RWPE2 (cell line): Measurements from ENCODE around the gene CNTN4.

Experiments
- ATAC-seq: fragments of 200-7000 bp; cut with Tn5 transposase; 3 replicates; pipeline ENCODE4 v1.9.1; 2021; ENCODE audit warnings: low read depth
- DNase-seq: peaks from one replicate; pipeline ENCODE4 v3.0.0-alpha.2; 2020; ENCODE audit warnings: low spot score
- H3K27ac ChIP-seq: fragments of 450-650 bp; 2 replicates; pipeline ENCODE4 v1.5.1; 2017; ENCODE audit warnings: mild to moderate bottlenecking; ENCODE audit not compliant: poor library complexity, severe bottlenecking
- H3K27me3 ChIP-seq: fragments of 250-450 bp; sonication (Bioruptor Pico); 2 replicates; pipeline ENCODE4 v1.5.1; 2021; ENCODE audit warnings: mild to moderate bottlenecking, moderate library complexity; ENCODE audit not compliant: insufficient read depth, poor library complexity, severe bottlenecking
- H3K36me3 ChIP-seq: fragments of 250-450 bp; sonication (Bioruptor Pico); 2 replicates; pipeline ENCODE4 v1.5.1; 2020; ENCODE audit warnings: low read depth, mild to moderate bottlenecking, moderate library complexity
- H3K4me1 ChIP-seq: fragments of 250-450 bp; sonication (Bioruptor Pico); 2 replicates; pipeline ENCODE4 v1.5.1; 2021; ENCODE audit warnings: mild to moderate bottlenecking, moderate library complexity; ENCODE audit not compliant: insufficient read depth, poor library complexity, severe bottlenecking
- H3K4me3 ChIP-seq: fragments of 250-450 bp; sonication (Bioruptor Pico); 2 replicates; pipeline ENCODE4 v1.5.1; 2021; ENCODE audit warnings: mild to moderate bottlenecking, moderate library complexity; ENCODE audit not compliant: severe bottlenecking
- H3K9me3 ChIP-seq: fragments of 250-450 bp; sonication (Bioruptor Pico); 2 replicates; pipeline ENCODE4 v1.5.1; 2021; ENCODE audit warnings: mild to moderate bottlenecking, moderate library complexity; ENCODE audit not compliant: severe bottlenecking
- TF ChIP-seq, protein P1 (sequence below): fragments of 450-650 bp; IDR thresholded peaks from one replicate; pipeline ENCODE4 v1.5.1; 2017; ENCODE audit warnings: mild to moderate bottlenecking, moderate library complexity; ENCODE audit not compliant: poor library complexity, severe bottlenecking

CNTN4 gene

DNA sequence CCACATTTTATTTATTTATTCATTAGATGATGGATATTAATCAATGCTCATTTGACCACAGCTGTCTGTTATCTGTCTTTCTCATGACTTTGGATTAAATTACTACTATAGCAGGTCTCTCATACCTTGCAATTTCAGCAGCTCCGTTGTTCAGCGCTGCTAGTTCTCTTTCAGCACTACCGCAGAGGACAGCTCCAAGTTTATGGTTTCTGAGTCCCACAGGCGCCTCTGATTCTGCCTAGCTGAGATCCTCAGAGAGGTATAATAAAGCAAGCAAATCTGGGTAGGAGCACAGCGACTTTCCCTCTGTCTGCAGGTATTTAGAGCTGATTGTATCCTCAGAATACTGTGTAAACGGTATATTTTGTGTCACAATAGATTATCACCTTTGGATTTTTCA, 204.9 kb downstream of the CNTN4 start:
- Histone ChIP-seq H3K27me3 (no peaks in the 10 kb centered on the region), H3K4me1 (no peaks in the 10 kb centered on the region), H3K4me3 (no peak overlapping the region), H3K27ac (no peak overlapping the region), H3K36me3 (no peaks in the 10 kb centered on the region), H3K9me3 (no peaks in the 10 kb centered on the region)
- no peak for ATAC-seq
- no peak for DNase-seq
- TF ChIP-seq, protein P1, sequence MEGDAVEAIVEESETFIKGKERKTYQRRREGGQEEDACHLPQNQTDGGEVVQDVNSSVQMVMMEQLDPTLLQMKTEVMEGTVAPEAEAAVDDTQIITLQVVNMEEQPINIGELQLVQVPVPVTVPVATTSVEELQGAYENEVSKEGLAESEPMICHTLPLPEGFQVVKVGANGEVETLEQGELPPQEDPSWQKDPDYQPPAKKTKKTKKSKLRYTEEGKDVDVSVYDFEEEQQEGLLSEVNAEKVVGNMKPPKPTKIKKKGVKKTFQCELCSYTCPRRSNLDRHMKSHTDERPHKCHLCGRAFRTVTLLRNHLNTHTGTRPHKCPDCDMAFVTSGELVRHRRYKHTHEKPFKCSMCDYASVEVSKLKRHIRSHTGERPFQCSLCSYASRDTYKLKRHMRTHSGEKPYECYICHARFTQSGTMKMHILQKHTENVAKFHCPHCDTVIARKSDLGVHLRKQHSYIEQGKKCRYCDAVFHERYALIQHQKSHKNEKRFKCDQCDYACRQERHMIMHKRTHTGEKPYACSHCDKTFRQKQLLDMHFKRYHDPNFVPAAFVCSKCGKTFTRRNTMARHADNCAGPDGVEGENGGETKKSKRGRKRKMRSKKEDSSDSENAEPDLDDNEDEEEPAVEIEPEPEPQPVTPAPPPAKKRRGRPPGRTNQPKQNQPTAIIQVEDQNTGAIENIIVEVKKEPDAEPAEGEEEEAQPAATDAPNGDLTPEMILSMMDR, result no peak

DNA sequence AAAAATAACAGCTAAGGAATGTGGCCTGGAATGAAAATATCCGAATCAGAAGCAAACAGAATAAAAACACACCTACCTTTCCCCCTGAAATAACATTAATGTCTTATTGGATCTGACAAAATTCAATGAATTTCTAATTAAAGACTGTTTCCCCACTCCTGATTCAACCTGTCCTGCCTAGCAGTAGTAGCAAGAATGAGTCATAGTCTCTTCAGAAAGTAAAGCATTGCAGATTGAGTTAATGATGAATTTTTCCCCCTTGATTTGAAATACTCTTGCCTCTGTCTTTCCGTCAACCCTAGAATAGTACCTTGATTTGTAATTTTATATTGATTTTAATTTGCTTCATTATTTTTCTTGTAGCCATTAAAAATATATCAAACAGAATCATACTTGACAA, 212.4 kb downstream of the CNTN4 start:
- Histone ChIP-seq H3K9me3 (peaks cover 4% of the 10 kb centered on the region), H3K27ac (no peak overlapping the region), H3K4me3 (no peak overlapping the region), H3K27me3 (no peaks in the 10 kb centered on the region), H3K36me3 (no peaks in the 10 kb centered on the region), H3K4me1 (no peaks in the 10 kb centered on the region)
- no peak for DNase-seq
- TF ChIP-seq, protein P1, result no peak
- ATAC-seq, result no peak

DNA sequence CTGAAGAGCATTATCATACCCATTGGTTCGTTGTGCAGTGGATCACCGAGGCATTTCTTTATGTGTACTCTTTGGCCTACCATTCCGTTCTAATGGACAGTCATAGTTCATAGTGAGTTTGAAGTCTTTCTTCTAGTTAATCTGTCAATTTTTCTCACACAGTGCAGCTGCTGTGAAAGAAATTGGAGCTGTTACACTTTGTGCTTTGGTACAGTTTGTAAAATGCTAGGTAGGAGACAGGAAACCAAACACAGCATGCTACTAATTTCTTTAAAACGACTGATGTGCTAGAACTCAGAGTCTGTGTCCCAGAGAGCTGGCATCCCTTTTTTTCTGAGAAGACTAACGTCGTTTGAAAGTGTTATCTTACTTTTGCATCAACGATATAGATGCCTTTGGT, 218.9 kb downstream of the CNTN4 start:
- no peaks in the 10 kb centered on the region for H3K27me3 ChIP-seq
- no peak for ATAC-seq
- TF ChIP-seq, protein P1, result no peak
- H3K4me3 ChIP-seq, result no peak overlapping the region
- DNase-seq, result no peak
- no peaks in the 10 kb centered on the region for H3K36me3 ChIP-seq
- no peak overlapping the region for H3K27ac ChIP-seq
- H3K4me1 ChIP-seq, result no peaks in the 10 kb centered on the region
- peaks cover 6% of the 10 kb centered on the region for H3K9me3 ChIP-seq

DNA sequence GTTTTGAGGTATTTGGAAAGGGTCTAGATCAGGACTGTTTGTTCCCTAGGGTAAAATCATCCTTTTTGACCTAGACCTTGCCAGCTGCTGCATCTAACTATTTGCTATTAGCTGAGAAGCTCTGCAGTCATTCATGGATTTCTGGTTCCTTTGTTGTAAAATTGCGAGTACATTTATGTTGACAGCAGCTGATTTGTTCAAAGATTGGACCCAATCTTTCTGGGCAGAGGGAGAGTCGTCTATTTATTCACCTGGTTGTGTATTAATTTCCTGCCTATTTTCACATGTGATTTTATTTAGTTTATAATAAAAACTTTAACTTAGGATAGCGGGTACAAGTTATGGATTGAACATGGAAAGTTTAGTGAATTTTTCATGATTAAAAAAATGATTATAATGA, 236.3 kb downstream of the CNTN4 start:
- TF ChIP-seq, protein P1, result no peak
- no peak overlapping the region for H3K4me3 ChIP-seq
- no peak overlapping the region for H3K27ac ChIP-seq
- no peaks in the 10 kb centered on the region for H3K27me3 ChIP-seq
- no peaks in the 10 kb centered on the region for H3K36me3 ChIP-seq
- no peaks in the 10 kb centered on the region for H3K9me3 ChIP-seq
- H3K4me1 ChIP-seq, result no peaks in the 10 kb centered on the region
- DNase-seq, result no peak
- no peak for ATAC-seq

DNA sequence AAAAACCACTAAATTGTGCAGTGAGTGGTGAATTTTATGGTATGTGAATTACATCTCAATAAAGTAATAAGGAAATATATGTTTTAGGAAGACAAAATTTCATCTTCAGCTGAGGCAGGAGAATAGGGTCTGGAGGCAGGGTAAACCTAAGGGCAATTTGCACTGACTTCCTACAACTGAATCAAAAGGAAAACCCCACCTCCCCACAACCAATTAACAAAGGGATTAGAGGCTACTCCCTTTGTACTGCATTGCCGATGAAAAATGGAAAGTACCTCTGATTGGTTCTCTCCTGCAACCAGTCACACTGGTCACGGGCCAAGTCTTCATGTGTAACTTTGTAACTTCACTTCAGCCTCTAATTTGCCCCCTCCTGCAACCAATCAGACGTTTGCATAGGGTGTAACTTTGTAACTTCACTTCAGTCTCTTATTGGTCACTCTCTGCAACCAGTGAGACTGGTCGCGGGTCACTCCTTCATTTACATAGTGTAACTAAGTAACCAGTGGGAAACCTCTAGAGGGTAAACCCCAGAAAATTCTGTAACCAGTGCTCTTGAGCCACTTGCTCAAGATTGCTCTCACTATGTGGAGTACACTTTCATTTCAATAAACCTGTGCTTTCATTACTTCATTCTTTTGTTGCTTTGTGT, 244.5 kb downstream of the CNTN4 start:
- H3K27me3 ChIP-seq, result no peaks in the 10 kb centered on the region
- H3K9me3 ChIP-seq, result peaks cover 2% of the 10 kb centered on the region
- no peak overlapping the region for H3K27ac ChIP-seq
- H3K36me3 ChIP-seq, result no peaks in the 10 kb centered on the region
- no peak overlapping the region for H3K4me3 ChIP-seq
- DNase-seq, result no peak
- TF ChIP-seq, protein P1, result no peak
- no peaks in the 10 kb centered on the region for H3K4me1 ChIP-seq
- ATAC-seq, result no peak
